ENCODE measurements around the gene MXD3.
"Not testable (repeated sequence)": the region's sequence is repeated elsewhere in the genome, so short reads cannot be mapped to it uniquely, and the experiment has no call there.

MXD3 gene

DNA sequence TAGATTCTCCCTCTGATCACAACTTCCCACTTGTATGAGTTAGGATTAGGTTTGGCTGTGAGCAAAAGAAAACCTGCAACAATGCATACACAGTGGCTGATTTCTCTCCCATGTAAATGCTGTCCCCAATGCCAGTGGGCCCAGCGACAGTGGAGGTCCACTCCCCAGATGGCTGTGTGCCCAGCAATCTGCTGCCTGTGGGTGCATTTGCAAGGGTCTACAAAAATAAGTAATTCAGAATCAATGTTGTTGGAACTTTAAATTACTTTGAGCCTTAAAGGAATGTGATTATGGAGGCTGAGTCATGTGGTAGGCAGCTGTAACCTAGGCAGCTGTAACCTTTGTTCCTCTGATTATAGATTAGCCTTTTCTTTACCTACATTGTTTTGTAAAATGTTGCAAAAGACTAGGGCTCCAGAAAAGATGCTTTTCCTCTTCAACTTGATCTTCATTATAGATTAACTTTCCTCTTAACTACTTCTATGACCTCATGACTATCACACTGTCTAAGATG lies 14.2 kb upstream of the MXD3 start:
- no peak for DNase-seq (ENCODE audit: low spot score)
- FAIRE-seq = no peak

DNA sequence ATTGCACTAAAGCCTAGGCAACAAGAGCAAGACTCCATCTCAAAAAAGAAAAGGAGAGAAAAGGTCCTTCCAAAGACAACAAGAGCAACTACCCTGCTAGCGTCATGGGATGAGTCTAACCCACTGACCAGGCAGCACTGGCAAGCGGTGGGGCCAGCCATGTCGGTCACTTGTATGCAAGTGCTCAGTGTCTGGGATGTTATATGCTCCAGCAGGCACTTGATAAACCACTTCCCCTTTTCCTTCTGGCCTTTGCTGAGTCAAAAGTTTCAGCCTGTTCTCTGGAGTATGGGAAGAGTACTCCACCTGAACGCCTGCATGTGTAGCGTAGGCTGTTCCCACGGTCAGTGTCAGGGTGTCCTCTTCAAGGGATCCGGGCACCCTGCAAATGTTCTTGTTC lies 9.2 kb upstream of the MXD3 start:
- DNase-seq (ENCODE audit: low spot score) (no peak), FAIRE-seq (no peak)

DNA sequence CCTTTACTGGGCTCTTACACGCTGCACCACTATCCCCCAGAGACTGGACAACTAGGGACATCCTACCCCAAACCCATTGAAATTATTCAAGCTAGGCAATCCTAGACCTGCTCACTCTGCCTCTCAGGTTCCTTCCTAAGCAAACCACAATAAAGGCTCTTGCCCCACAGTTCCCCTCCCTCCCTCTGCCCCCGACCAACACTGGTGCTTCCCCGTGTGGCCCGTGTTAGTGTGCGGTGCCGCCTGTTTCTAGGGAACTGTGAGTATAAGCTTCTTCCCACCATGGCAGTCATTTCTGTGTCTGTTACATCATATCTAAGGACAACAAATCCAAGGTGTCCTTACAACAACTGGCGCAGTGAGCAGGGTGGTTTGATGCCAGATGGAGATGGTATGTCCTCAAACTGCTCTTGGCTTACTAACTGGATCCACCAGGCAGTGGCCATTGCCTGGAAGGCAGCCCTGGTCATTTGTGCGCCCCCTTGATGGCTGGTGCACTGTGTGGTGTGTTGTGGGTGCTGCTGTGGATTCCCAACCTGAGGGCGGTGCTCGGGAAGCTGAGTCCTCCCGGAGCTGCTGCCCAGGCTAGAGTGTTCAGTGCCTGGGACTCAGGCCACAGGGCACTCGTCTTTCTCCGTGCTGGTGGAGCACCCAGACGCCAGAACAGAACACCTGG lies 8.4 kb upstream of the MXD3 start:
- FAIRE-seq = no peak
- DNase-seq (ENCODE audit: low spot score) = no peak

DNA sequence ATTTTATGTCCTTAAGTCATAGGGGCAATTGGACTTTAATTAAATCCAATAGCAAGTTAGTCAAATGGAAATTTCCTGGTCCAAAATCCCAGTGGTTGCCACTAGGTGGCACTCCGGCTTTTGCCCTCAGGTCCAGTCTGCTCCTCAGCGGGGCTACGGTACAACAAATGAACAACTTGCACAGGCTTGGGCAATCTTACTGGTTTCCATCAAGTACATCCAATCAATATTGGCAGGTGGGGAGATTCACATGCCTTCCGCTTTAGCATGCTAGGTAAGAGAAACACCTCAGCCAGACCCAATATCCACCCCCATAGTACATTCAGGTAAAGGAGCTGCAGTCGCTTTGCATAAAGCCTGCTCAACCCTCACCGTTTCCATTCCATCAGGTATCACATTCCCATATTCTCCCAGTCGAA lies 6.3 kb upstream of the MXD3 start:
- peak; percentile 60 for DNase-seq (ENCODE audit: low spot score)
- FAIRE-seq = no peak

DNA sequence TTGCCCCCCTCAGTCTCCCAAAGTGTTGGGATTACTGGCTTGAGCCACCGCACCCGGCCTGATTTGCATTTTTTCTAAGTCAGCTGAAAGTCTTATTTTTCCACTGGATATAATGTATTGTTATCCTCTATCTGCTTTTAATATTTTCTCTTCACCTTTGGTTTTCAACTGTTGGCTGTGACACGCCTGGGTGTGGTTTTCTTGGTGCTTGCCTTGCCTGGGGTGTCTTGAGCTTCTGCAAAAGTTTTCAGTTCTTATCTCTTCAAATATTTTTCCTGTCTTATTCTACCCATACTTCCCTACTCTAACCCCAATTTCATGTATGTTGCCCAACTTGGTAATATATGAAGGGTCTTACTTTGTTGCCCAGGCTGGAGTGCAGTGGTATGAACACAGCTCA lies 4.3 kb upstream of the MXD3 start:
- DNase-seq (ENCODE audit: low spot score) (no peak), FAIRE-seq (no peak)

DNA sequence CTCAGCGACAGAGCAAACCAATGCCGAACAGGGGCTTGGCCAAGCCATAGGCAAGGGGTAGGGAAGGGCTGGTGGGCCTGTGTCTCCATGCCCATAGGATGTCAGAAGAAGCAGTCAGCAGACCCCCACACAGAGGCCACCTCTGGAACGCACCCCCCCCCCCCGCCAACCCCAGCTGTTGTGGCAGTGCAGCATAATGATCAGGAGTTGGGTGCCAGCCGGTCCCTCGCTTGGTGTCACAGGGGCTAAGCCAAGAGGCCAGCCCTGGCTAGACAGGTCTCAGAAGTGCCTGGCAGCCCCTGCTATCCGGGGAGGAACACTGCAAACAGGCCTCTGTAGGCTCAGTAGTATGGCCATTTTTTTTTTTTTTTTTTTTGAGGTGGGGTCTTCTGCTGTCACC lies 3.7 kb upstream of the MXD3 start:
- DNase-seq (ENCODE audit: low spot score) (no peak), FAIRE-seq (no peak)

DNA sequence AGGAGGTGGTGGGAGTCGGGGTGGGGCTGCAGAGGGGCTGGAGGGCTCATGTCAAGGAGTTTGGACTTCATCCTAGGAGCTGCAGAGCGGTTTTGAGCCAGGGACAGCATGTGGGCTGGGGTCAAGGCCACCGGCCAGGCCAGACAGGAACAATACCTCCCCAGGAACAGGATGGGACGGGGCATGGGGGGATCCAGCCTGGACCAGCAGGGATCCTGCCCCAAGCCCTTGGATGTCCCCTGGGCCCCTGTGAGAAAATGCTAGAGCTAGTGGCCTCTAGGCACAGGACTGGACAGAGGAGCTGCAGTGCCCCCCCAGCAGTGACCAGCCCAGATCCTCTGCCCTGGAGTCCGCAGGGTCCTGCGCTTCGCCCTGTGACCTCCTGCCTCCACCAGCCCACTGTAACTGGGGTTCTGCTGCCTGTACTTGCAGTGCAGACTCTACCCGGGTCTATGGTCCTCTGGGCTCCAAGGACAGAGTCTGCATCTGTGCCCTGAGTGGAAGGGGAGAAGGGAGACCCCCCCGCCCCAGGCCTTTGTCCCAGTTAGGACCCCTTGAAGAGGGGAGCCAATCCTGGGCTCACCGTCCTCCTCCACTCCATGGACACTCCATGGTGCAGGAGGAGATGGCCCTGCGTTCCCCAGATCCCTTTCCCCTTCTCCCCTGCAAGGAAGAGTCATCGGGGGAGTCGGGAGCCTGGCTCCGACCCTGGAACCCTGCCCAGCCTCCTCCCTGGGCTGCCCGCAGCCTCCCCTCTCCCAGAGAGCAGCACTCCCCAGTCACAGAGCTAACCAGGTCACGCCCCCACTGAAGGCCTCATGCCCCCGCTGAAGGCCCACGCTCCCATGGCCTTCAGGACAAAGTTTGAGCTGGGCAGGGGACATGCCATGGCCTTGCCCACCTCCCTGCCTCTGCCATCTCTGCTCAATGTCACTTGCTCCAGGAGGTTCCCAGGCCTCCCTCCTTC lies 3.0 kb upstream of the MXD3 start:
- DNase-seq (ENCODE audit: low spot score) = no peak
- no peak for FAIRE-seq

DNA sequence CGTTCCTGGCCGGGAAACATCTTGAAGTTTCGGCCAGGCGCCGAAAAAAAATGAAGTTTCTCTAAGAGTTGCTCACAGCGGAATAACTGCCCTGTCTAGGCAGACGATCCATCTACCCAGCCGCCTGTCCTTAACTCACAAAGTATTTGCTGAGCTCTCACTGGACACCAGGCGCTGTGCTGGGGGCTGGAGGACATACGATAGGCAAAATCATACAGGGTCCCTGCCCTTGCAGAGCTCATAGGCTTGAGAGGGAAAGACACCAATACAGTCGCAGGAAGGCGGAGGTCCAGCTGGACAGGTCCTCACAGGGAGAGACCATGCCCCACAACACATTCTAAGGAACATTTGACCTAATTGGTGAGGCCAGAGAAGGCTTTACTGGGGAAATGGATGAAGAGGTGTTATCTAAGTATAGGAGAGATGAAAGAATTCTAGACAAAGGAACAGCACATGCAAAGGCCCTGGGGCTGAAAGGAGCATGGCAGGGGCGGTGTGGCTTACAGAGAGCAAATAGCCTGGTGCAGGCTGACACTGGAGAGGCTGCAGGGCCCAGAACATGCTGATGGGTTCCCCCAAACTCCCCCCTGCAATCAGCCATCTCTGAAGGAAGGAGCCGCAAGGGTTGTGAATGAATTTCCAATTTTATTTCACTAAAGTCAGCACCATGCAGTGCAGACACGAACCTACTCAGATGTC lies 2.0 kb upstream of the MXD3 start:
- DNase-seq (ENCODE audit: low spot score) = no peak
- no peak for FAIRE-seq

DNA sequence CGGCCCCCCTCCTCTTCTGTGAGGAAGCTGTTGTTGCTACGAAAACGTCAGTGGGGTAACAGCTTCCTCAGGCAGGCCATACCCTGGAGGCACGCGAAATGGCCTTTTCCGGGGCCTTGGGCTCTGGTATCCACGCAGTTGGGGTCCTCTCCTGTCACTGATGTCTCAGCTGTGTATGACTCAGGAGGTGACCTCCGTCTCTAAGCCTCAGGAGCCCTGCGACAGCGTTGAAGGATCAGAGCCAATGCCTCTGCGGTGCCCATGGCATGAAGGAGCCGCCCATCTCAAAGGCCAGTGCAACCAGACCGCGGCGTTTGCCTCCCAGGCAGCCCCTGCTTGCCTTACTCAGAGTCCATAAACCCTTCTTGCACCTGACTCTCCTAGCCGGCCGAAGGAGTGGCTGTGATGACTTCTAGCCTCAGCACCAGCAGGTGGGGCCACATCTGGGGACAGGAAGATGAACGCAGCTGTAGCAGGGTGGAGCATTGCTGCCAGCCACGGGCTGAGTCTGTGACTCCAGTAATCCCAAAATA lies 1.0 kb upstream of the MXD3 start:
- FAIRE-seq = no peak
- peak; percentile 65 for DNase-seq (ENCODE audit: low spot score)

DNA sequence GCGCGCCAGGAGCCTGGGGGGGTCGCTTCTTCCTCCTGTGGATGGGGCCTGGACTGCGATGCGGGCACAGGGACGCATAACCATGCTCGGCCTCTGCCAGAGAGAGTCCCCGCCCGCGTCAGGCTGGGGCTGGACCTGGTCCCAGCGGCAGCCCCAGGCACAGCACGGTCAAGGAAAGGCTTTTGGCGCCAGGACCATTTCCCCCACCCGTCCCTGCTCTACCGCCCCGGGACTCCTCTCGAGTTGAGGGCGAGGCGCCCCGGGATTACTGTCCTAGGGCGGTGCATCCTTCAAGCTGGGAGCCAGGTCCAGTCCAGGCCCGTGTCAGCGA lies 341 bp downstream of the MXD3 start:
- DNase-seq (ENCODE audit: low spot score) = no peak
- FAIRE-seq = no peak

DNA sequence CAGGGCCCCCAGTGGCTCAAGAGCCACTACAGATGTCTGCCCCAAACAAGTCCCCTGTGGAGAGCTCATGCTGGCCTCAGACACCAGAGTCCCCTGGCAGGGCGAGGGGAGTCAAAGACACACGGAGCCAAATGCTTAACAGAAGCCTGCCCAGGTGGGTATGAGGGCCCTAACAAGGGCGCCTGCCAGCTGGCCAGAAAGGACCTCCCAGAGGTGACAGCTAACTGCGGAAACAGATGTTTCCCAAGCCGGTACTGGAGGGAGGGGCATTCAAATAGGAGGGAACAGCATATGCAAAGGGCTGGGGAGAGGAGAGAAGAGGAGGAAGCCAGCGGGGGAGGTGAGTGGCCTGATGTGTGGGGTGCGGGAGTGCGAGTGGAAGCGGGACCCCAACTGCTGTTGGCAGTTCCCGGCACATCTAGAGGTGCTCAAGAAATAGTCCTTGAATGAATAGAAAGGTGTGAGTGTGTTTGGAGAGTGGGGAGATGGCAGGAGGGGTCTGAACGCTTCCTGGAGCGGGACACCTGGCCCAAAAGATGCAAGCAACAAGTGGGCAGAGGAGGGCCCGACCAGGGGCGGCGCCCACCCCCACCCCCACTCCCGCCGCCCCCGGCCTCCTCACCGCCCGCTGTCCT lies 824 bp downstream of the MXD3 start:
- DNase-seq (ENCODE audit: low spot score) = no peak
- no peak for FAIRE-seq

DNA sequence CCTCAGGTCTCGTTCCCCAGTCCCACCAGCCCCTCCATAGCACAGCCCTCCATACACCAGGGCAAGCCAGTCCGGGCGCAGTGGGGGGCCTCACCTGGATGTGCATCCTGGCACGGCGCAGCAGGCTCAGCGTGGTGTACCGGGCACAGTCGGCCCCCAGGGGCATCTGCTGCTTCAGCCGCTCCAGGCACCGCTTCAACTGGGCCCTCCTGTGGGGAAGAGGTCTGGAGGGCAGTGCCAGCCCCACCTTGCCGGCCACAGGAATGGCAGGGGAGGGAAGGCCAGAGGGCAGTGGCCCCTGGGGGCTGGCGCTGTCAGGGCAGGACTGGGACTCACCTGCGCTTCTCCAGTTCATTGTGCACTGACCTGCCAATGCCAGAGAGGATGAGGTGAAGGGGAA lies 1.4 kb downstream of the MXD3 start:
- FAIRE-seq (no peak), DNase-seq (ENCODE audit: low spot score) (no peak)

DNA sequence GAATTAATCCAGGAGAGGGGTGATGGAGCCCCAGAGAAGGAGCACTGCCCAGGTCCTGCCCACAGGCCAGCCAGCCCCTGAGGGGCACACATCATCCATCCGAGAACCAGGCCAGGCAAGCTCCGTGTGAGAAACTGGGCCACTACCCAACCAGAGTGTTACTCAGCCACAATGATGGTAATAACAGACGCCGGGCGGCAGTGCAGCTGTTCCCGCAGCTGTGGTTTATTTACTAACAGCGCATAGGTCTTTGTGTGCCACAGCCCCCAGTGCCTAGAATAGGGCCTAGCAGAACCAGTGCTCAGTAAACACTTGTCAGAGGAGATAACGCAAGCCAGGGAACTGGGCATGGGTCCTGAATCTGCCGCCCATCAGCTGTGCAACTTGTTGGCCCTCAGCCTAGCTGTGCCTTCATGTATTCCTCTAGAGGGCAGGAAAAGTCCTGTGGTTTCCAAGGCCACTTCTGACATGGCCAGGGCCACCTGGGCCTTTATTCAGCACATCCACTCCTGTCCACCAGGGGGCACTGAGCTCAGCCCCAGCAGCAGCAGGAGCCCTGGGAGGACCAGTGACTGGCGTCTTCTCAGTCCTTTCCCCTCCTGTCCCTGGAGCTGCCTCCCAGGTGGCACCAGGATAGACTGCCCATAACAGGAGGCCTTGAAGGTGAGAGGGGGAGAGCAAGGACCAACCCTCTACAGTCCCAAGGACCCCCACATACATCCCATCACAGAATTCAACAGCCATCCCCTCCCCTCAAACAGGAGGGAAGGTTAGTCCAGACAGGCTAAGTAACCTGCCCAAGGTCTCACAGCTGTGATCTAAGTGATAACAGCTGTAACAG lies 2.1 kb downstream of the MXD3 start:
- FAIRE-seq (no peak), DNase-seq (ENCODE audit: low spot score) (peak; percentile 66)

DNA sequence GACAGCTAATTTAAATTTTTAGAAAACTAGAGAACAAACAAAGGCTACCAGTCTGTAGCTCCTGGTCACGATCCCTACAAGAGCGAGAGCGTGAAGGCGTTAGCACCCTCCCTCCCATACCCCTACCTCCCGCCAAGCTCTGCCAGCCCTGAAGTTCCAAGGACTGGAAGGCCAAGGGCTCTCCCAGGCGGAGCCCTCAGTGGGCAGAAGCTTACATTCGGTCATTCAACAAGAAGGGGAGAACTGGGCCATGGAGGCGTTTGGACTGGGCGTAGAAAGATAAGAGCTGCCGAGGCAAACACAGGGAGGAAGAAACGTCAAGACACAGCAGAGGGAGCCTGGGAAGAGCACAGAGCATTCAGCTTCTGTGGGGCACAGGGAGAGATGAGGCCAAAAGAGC lies 3.0 kb downstream of the MXD3 start:
- DNase-seq (ENCODE audit: low spot score) (no peak), FAIRE-seq (no peak)

DNA sequence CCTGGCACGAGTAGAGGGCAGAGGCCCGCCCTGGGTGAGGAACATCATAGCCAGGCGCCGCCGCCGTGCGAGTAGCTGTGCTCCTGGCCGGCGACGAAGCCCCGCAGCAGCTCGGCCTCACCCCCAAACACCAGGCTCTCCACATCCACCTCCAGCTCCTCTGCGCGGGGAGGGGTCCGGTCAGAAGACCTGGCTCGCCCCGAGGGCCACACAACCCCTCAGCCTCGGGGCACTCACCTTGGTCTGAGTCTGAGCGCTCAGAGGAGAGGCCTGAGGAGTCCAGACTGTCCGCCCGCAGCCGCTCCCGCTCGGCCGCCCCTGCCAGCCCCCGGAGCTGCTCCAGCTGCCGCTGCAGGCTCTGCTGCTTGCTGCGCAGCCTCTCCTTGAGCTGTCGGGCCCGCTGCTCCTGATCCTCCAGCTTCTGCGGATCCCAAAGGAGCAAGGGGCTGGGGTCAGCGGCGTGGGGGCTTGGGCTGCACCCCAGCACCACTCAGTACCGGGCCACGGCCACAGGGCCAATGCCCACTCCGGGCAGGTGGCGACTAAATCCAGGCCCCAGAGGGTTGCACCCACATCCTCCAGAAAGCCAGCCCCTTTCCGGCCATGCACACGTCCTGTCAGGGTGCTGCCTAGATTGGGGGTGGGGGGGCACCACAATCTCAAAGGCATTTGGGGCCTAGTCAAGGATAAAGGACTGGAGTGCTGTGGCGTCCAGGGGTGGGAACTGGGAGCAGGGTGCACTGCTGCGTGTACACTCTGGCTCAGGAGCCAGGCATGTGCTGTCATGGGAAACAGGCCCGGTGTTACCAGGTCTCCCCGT lies 3.9 kb downstream of the MXD3 start:
- FAIRE-seq (no peak), DNase-seq (ENCODE audit: low spot score) (no peak)

DNA sequence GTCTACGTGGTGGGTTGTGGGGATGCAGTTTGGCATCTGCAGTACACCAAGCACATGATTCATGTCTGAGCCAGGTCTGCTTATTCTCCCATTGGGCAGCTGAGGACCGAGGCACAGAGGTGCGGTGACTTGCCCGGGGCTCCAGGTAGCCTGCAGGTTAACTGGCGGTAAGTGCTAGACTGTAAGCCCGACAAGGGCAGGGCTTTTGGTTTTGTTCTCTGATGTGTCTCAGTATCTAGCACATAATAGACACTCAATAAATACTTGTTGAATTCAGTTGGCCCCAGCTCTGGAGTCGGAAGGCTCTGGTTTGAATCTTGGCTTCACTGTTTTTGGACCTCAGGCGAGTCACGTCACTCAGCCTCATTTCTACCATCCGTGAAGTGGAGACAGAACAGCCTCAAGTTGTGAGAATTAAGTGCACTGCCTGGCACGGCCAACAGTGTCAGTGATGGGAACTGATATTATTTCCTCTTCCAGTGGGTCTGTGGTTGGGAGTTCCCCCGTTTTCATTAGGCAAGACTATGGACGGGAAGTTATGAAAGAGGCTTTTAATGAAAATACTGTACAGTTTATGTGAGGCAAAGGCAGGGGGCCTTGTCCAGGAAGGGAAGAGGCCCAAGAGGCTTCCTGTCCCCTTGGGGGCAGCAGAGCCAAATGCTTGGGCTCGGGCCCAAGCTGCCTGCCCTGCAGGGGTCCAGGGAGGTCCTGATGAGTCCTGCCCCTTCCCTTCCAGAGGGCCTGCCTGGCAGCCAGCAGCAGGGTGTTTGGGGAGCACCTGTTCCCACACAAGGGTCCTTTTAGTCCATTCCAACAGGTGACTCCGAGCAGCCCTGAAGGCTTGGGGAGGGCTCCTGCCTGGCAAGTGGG lies 4.8 kb downstream of the MXD3 start:
- DNase-seq (ENCODE audit: low spot score) (no peak), FAIRE-seq (no peak)

DNA sequence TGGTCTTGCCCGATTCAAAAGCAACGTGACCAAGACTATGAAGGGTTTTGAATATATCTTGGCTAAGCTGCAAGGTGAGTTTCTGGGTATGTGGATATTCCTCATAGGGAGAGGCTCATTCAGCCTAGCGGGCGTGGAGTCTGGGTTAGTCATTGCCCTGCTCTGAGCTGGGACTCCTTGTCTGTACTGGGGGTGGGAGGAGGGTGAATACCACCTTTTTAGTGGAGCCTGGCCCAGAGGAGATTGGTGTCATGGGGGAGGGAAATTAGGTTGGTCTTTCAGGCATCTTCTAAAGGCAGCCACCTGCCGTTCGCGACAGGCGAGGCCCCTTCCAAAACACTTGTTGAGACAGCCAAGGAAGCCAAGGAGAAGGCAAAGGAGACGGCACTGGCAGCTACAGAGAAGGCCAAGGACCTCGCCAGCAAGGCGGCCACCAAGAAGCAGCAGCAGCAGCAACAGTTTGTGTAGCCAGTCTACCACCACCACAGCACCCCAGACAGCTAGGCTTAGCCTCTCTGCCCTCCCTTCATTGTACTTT lies 5.5 kb downstream of the MXD3 start:
- not testable (repeated sequence) for DNase-seq (ENCODE audit: low spot score); FAIRE-seq

DNA sequence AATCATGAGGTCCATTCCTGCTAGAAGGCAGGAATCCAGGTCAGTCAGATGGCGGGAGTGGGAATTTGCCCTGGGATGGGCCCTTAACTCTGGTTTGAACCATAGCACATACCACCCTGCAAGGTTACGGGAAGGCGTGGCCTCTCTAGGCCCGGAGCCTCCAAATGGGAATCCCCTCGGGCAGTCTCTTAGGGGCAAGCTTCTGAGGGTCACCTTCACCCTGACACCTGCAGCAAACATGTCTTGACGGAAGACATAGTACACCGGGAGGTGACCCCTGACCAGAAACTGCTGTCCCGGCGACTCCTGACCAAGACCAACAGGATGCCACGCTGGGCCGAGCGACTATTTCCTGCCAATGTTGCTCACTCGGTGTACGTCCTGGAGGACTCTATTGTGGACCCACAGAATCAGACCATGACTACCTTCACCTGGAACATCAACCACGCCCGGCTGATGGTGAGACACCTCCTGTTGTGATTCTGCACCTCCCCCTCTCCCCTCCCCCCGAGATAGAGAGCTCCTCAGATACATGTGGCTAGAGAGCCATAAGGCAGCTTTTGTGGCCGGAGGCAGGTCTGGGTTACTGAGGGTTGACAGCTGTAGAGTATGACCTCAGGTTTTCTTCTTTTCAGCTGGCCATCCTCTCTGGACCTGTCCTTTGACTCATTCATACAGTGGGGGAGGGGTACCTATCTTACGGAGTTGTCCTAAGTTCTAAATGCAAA lies 7.1 kb downstream of the MXD3 start:
- DNase-seq (ENCODE audit: low spot score) = no peak
- no peak for FAIRE-seq

Data from urothelium cell line (cell line).